SK-N-SH (cell line): ENCODE data around the gene CREB3. TPM values are rescaled to one million over a fixed set of nuclear protein-coding genes. Genes with fewer than 3 reads are reported as not detected.

Experiments
- CTCF ChIA-PET: fragments of 300-600, 350-600 bp; formaldehyde crosslinking; extraction: SDS; loops from one replicate; lab custom pipeline; 2021; lab: Yijun Ruan, JAX
- POLR2A ChIA-PET: fragments of 350-600 bp; sonication (Branson Sonifier 250); formaldehyde crosslinking; extraction: SDS; loops from one replicate; lab custom pipeline; 2020; ENCODE audit warnings: antibody characterized with exemption, inconsistent platforms; lab: Yijun Ruan, JAX
- DNase-seq: peaks from one replicate; pipeline ENCODE4 v3.0.0; 2012
- H2AFZ ChIP-seq: fragments of 200-600 bp; sonication (generic); 2 replicates; pipeline ENCODE4 v1.8.1; 2016; ENCODE audit warnings: antibody characterized with exemption, mild to moderate bottlenecking, low read depth
- H3F3A ChIP-seq: fragments of 200-600 bp; sonication (generic); replicated peaks from 2 replicates; pipeline ENCODE3; 2016; ENCODE audit warnings: antibody characterized with exemption, mild to moderate bottlenecking; ENCODE audit not compliant: insufficient read depth
- H3K27ac ChIP-seq, 2 experiments: fragments of 200-500 bp in 1 of 2; fragments of 200-600 bp in 1 of 2; sonication (Bioruptor generic) in 1 of 2; sonication (generic), shearing (Covaris generic) in 1 of 2; 2 replicates each; pipeline versions ENCODE4 v1.5.1 to v1.6.1; 2014 to 2016; ENCODE audit warnings: low read depth in 2 of 2, inconsistent platforms in 1 of 2, low read length in 1 of 2, mild to moderate bottlenecking in 1 of 2, mixed read lengths in 1 of 2
- H3K27me3 ChIP-seq: fragments of 200-600 bp; sonication (generic), shearing (Covaris generic); 2 replicates; pipeline ENCODE4 v1.6.1; 2016; ENCODE audit warnings: mixed run types; ENCODE audit not compliant: insufficient read depth
- H3K36me3 ChIP-seq, 2 experiments: fragments of 200-500 bp in 1 of 2; fragments of 200-600 bp in 1 of 2; sonication (Bioruptor generic) in 1 of 2; sonication (generic) in 1 of 2; replicated peaks in 1 of 2; 2 replicates each; pipeline versions ENCODE3 to v1.5.1; 2014 to 2016; ENCODE audit warnings: low read length in 1 of 2, mild to moderate bottlenecking in 1 of 2; ENCODE audit not compliant: insufficient read depth in 2 of 2, control insufficient read depth in 1 of 2
- H3K4me1 ChIP-seq, 2 experiments: fragments of 200-500 bp in 1 of 2; fragments of 200-600 bp in 1 of 2; sonication (Bioruptor generic) in 1 of 2; sonication (generic), shearing (Covaris generic) in 1 of 2; 2 replicates each; pipeline versions ENCODE4 v1.5.1 to v1.6.1; 2014 to 2016; ENCODE audit warnings: low read depth in 1 of 2, low read length in 1 of 2, mixed run types in 1 of 2; ENCODE audit not compliant: insufficient read depth in 2 of 2, control insufficient read depth in 1 of 2
- H3K4me2 ChIP-seq: fragments of 200-600 bp; sonication (generic), shearing (Covaris generic); 2 replicates; pipeline ENCODE4 v1.6.1; 2017; ENCODE audit warnings: mixed run types
- H3K4me3 ChIP-seq, 2 experiments: fragments of 200-500 bp in 1 of 2; fragments of 200-600 bp in 1 of 2; sonication (Bioruptor generic) in 1 of 2; sonication (generic), shearing (Covaris generic) in 1 of 2; 2 replicates each; pipeline versions ENCODE4 v1.5.1 to v1.8.1; 2014 to 2016; ENCODE audit warnings: low read depth in 2 of 2, inconsistent platforms in 1 of 2, low read length in 1 of 2, mild to moderate bottlenecking in 1 of 2, mixed read lengths in 1 of 2, moderate library complexity in 1 of 2
- H3K79me2 ChIP-seq: fragments of 200-600 bp; sonication (generic); 2 replicates; pipeline ENCODE4 v1.8.1; 2017; ENCODE audit warnings: mild to moderate bottlenecking; ENCODE audit not compliant: insufficient read depth
- H3K9ac ChIP-seq: fragments of 200-600 bp; sonication (generic); 2 replicates; pipeline ENCODE4 v1.6.1; 2017; ENCODE audit warnings: mixed run types
- H3K9me2 ChIP-seq: fragments of 200-600 bp; sonication (generic); 2 replicates; pipeline ENCODE4 v1.6.1; 2017; ENCODE audit warnings: mixed run types
- H3K9me3 ChIP-seq: fragments of 200-600 bp; sonication (generic); 2 replicates; pipeline ENCODE4 v1.6.1; 2017; ENCODE audit warnings: mixed run types, mild to moderate bottlenecking, moderate library complexity
- H4K20me1 ChIP-seq: fragments of 200-600 bp; sonication (generic); 2 replicates; pipeline ENCODE4 v1.6.1; 2017; ENCODE audit warnings: mild to moderate bottlenecking, mixed run types; ENCODE audit not compliant: insufficient read depth
- CHD2 ChIP-seq: fragments of 150-350 bp; IDR thresholded peaks from 2 replicates; pipeline ENCODE4 v1.6.1; 2018; ENCODE audit warnings: low read length; ENCODE audit not compliant: partially characterized antibody
- ELF1 ChIP-seq: IDR thresholded peaks from 2 replicates; pipeline ENCODE4 v1.4.0; 2012
- EP300 ChIP-seq, 2 experiments: IDR thresholded peaks; 2 replicates each; pipeline versions ENCODE4 v1.4.0 to v1.6.1; 2012; ENCODE audit warnings: borderline replicate concordance in 1 of 2, low read depth in 1 of 2, low read length in 1 of 2
- GABPA ChIP-seq: IDR thresholded peaks from 2 replicates; pipeline ENCODE4 v1.4.0; 2012; ENCODE audit warnings: low read depth, mild to moderate bottlenecking
- MXI1 ChIP-seq: IDR thresholded peaks from 2 replicates; pipeline ENCODE4 v1.6.1; 2012; ENCODE audit warnings: mild to moderate bottlenecking, low read depth, low read length, improper control_type of control experiment
- NFIC ChIP-seq: IDR thresholded peaks from 2 replicates; pipeline ENCODE4 v1.4.0; 2012; ENCODE audit warnings: borderline replicate concordance
- RAD21 ChIP-seq: IDR thresholded peaks from 2 replicates; pipeline ENCODE4 v1.6.1; 2012; ENCODE audit warnings: mild to moderate bottlenecking, low read length
- RXRA ChIP-seq: IDR thresholded peaks from 2 replicates; pipeline ENCODE4 v1.4.0; 2012; ENCODE audit warnings: low read depth, mild to moderate bottlenecking, borderline replicate concordance
- SIN3A ChIP-seq: IDR thresholded peaks from 2 replicates; pipeline ENCODE4 v1.6.1; 2012; ENCODE audit warnings: low read depth, mild to moderate bottlenecking, low read length, moderate library complexity, borderline replicate concordance
- SMC3 ChIP-seq: IDR thresholded peaks from 2 replicates; pipeline ENCODE4 v1.6.1; 2012; ENCODE audit warnings: low read depth, low read length, improper control_type of control experiment
- TAF1 ChIP-seq: IDR thresholded peaks from 2 replicates; pipeline ENCODE4 v1.6.1; 2012; ENCODE audit warnings: low read depth, mild to moderate bottlenecking, low read length, moderate library complexity, borderline replicate concordance
- TEAD4 ChIP-seq: IDR thresholded peaks from 2 replicates; pipeline ENCODE4 v1.4.0; 2012; ENCODE audit warnings: mild to moderate bottlenecking, borderline replicate concordance; ENCODE audit not compliant: insufficient read depth
- YY1 ChIP-seq: IDR thresholded peaks from 2 replicates; pipeline ENCODE4 v1.4.0; 2012; ENCODE audit warnings: low read depth, mild to moderate bottlenecking
- WGBS: methylation state at CpG from one replicate; pipeline ENCODE4 v1.1.6; 2017; ENCODE audit warnings: low lambda C conversion rate; 5-methylcytosine and 5-hydroxymethylcytosine counted together
- polyA plus RNA-seq, 3 experiments: library from polyadenylated mRNA; depleted of rRNA; stranded (reverse); fragments of >200 nt; gene quantifications; 2 replicates each; pipeline ENCODE4 v1.2.3, GENCODE V29; 2012
- TF ChIP-seq, protein P1 (sequence below): fragments of 150-350 bp; IDR thresholded peaks from 2 replicates; pipeline ENCODE4 v1.6.1; 2017; ENCODE audit warnings: antibody characterized with exemption, low read length, low read depth, borderline replicate concordance
- TF ChIP-seq, protein P2 (sequence below): IDR thresholded peaks from 2 replicates; pipeline ENCODE4 v1.4.0; 2012; ENCODE audit warnings: low read depth, borderline replicate concordance
- TF ChIP-seq, protein P3 (sequence below): IDR thresholded peaks from 2 replicates; pipeline ENCODE4 v1.6.1; 2012; ENCODE audit warnings: mild to moderate bottlenecking, low read depth, low read length, moderate library complexity
- TF ChIP-seq, protein P4 (sequence below): IDR thresholded peaks from 2 replicates; pipeline ENCODE4 v1.4.0; 2012; ENCODE audit warnings: low read depth

The CREB3 gene
- polyA plus RNA-seq, 1 of the 3 experiments (the other 2 are of a cell fraction): 38.6 TPM

DNA sequence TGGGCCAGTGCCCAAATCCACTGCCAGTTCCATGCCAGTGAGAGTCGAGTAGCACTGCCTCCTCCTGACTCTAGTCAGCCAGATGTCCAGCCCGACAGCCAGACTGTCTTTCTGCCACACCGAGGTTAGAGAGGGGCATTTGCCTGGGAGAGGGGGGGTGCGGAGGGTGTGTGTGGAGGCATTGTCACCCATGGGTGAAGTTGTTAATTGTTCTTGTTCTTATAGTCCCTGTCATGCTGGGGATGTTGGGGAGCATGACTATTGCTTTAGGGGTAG is 17.7 kb downstream of the CREB3 start:
- Histone ChIP-seq H3K27me3 (no peaks in the 10 kb centered on the region), H3K36me3 (peaks cover 15 to 49% of the 10 kb centered on the region in 2 experiments), H3K9me2 (no peaks in the 10 kb centered on the region), H3K9me3 (no peaks in the 10 kb centered on the region), H3K9ac (peak overlapping the region; percentile 90), H3F3A (peaks cover 7% of the 10 kb centered on the region), H3K4me3 (peak overlapping the region; percentile 97 to 98), H2AFZ (no peak overlapping the region), H3K27ac (peak overlapping the region; percentile 70 to 79; a peak in 2 of 4 replicates), H3K4me2 (peak overlapping the region; percentile 82), H3K79me2 (peaks cover 54% of the 10 kb centered on the region), H3K4me1 (peaks cover 12 to 33% of the 10 kb centered on the region in 2 experiments; a peak in 2 of 4 replicates), H4K20me1 (peaks cover 30% of the 10 kb centered on the region)
- DNase-seq: no peak
- POLR2A ChIA-PET: interaction anchor here (2.6 kb wide), 1 partner anchor 18 kb away, joined by 28 read pairs; the partner anchor contains the start of genes CREB3 and TLN1
- TF ChIP-seq ELF1 (no peak), CHD2 (no peak)
- TF ChIP-seq, protein P1, sequence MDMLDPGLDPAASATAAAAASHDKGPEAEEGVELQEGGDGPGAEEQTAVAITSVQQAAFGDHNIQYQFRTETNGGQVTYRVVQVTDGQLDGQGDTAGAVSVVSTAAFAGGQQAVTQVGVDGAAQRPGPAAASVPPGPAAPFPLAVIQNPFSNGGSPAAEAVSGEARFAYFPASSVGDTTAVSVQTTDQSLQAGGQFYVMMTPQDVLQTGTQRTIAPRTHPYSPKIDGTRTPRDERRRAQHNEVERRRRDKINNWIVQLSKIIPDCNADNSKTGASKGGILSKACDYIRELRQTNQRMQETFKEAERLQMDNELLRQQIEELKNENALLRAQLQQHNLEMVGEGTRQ: no peak
- TF ChIP-seq, protein P2, sequence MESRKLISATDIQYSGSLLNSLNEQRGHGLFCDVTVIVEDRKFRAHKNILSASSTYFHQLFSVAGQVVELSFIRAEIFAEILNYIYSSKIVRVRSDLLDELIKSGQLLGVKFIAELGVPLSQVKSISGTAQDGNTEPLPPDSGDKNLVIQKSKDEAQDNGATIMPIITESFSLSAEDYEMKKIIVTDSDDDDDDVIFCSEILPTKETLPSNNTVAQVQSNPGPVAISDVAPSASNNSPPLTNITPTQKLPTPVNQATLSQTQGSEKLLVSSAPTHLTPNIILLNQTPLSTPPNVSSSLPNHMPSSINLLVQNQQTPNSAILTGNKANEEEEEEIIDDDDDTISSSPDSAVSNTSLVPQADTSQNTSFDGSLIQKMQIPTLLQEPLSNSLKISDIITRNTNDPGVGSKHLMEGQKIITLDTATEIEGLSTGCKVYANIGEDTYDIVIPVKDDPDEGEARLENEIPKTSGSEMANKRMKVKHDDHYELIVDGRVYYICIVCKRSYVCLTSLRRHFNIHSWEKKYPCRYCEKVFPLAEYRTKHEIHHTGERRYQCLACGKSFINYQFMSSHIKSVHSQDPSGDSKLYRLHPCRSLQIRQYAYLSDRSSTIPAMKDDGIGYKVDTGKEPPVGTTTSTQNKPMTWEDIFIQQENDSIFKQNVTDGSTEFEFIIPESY: no peak
- CTCF ChIA-PET: interaction anchor here (1.2 to 6.8 kb wide), 6 partner anchors 9 to 131 kb away, joined by 4 to 88 read pairs (median 15); partner anchors contain the start of genes CREB3 and TLN1
- WGBS: 100% methylated on average over 1 of the region's 4 CpGs

DNA sequence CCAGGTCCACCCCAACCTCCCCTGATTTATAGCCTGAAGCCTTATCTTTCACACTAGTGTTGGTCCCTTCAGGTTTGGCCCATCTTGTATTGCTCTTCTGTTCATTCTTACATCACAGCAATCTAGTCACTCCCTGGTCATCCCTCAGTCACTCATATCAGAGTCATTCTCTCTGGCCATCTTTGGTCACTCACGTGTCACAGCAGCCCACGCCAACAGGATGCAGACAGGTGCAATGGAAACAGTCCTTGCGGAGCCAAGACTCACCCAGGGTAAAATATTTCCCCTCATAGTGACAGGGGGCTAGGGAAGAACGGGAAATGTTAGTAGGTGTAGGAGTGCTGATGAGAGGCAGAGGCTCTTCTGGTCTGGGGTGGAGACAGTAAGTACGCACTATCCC is 21.0 kb downstream of the CREB3 start:
- ChIA-PET POLR2A (no interaction called here), CTCF (interaction anchor here (1.0 to 4.2 kb wide), 4 partner anchors 18 to 264 kb away, joined by 3 to 13 read pairs (median 8); partner anchors contain the start of gene RUSC2)
- 94% methylated on average over 5 of the region's 5 CpGs for WGBS
- no peak for TF ChIP-seq YY1
- TF ChIP-seq NFIC: no peak
- TF ChIP-seq RXRA: no peak
- no peak for TF ChIP-seq SIN3A
- TF ChIP-seq EP300 (IDR thresholded peaks at IDR 0.05; ENCODE audit: borderline replicate concordance in 1 of 2, low read depth in 1 of 2, low read length in 1 of 2): no peak
- TF ChIP-seq, protein P3, sequence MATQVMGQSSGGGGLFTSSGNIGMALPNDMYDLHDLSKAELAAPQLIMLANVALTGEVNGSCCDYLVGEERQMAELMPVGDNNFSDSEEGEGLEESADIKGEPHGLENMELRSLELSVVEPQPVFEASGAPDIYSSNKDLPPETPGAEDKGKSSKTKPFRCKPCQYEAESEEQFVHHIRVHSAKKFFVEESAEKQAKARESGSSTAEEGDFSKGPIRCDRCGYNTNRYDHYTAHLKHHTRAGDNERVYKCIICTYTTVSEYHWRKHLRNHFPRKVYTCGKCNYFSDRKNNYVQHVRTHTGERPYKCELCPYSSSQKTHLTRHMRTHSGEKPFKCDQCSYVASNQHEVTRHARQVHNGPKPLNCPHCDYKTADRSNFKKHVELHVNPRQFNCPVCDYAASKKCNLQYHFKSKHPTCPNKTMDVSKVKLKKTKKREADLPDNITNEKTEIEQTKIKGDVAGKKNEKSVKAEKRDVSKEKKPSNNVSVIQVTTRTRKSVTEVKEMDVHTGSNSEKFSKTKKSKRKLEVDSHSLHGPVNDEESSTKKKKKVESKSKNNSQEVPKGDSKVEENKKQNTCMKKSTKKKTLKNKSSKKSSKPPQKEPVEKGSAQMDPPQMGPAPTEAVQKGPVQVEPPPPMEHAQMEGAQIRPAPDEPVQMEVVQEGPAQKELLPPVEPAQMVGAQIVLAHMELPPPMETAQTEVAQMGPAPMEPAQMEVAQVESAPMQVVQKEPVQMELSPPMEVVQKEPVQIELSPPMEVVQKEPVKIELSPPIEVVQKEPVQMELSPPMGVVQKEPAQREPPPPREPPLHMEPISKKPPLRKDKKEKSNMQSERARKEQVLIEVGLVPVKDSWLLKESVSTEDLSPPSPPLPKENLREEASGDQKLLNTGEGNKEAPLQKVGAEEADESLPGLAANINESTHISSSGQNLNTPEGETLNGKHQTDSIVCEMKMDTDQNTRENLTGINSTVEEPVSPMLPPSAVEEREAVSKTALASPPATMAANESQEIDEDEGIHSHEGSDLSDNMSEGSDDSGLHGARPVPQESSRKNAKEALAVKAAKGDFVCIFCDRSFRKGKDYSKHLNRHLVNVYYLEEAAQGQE: no peak
- TF ChIP-seq TAF1: no peak
- TF ChIP-seq SMC3: no peak
- no peak for TF ChIP-seq ELF1
- TF ChIP-seq MXI1: no peak
- TF ChIP-seq TEAD4: no peak
- TF ChIP-seq, protein P1: no peak
- TF ChIP-seq, protein P2: no peak
- TF ChIP-seq RAD21: no peak
- no peak for TF ChIP-seq GABPA
- TF ChIP-seq, protein P4, sequence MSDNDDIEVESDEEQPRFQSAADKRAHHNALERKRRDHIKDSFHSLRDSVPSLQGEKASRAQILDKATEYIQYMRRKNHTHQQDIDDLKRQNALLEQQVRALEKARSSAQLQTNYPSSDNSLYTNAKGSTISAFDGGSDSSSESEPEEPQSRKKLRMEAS: no peak

More for the DNA sequence above, 21.0 kb downstream of the CREB3 start:
- Histone ChIP-seq H3K36me3 (peaks cover 4 to 55% of the 10 kb centered on the region in 2 experiments), H3K4me2 (no peak overlapping the region), H3F3A (peaks cover 7% of the 10 kb centered on the region), H3K9me2 (no peaks in the 10 kb centered on the region), H4K20me1 (no peaks in the 10 kb centered on the region), H3K27me3 (no peaks in the 10 kb centered on the region), H3K27ac (no peak overlapping the region), H3K4me3 (no peak overlapping the region), H3K79me2 (peaks cover 21% of the 10 kb centered on the region), H3K9ac (no peak overlapping the region), H3K9me3 (no peaks in the 10 kb centered on the region), H2AFZ (no peak overlapping the region), H3K4me1 (peaks cover 10 to 16% of the 10 kb centered on the region in 2 experiments; a peak in 2 of 4 replicates)
- DNase-seq: no peak
